Body of pancreas (tissue), 4 donors: ENCODE measurements around the gene P3H2.

Experiments
- CTCF ChIP-seq, 7 experiments: fragments of 450-650 bp in 4 of 7; fragments of 200-600 bp in 3 of 7; sonication (generic) in 3 of 7; IDR thresholded peaks; one replicate each; pipeline ENCODE4 v1.5.1; 2016 to 2019; ENCODE audit warnings: antibody characterized with exemption in 7 of 7
- POLR2A ChIP-seq, 3 donors: fragments of 450-650 bp; IDR thresholded peaks; one replicate each; pipeline ENCODE4 v1.6.1; 2016; ENCODE audit warnings: antibody characterized with exemption in 3 of 3, mild to moderate bottlenecking in 2 of 3

- TF ChIP-seq CTCF (IDR thresholded peaks at IDR 0.05) (no peak), POLR2A (IDR thresholded peaks at IDR 0.05) (no peak)
Measured at GRCh38 chr3:190083635-190084034, 37.1 kb downstream of the P3H2 start.
